ENCODE measurements around the gene PDGFA. TPM values are rescaled to one million over a fixed set of nuclear protein-coding genes. Genes with fewer than 3 reads are reported as not detected.

Gene PDGFA
- total RNA-seq, 5 donors from 2014 or later (not counting 1 experiment from before 2014, with no cell fraction given), result 0.58 to 0.85 (median 0.74) TPM; not detected in 1

GRCh38 chr7:491958-492713, 27.5 kb downstream of the PDGFA start:
- ChIA-PET POLR2A (no interaction called here), CTCF (no interaction called here)
- Histone ChIP-seq H3K4me1 (ENCODE audit: control insufficient read depth in 1 of 2, extremely low read depth in 1 of 2, insufficient read depth in 2 of 2, low read length in 2 of 2) (no peaks in the 10 kb centered on the region), H3K27ac (ENCODE audit: low read length) (no peak overlapping the region), H3K36me3 (ENCODE audit: control insufficient read depth in 2 of 2, extremely low read depth in 1 of 2, insufficient read depth in 1 of 2, low read length in 1 of 2) (no peaks in the 10 kb centered on the region), H3K27me3 (replicated peaks in 1 of 2; ENCODE audit: control insufficient read depth in 2 of 2, extremely low read depth in 1 of 2, insufficient read depth in 2 of 2, low read length in 1 of 2) (peaks cover 0 to 18% of the 10 kb centered on the region in 2 experiments), H3K4me3 (ENCODE audit: control insufficient read depth in 1 of 2, extremely low read depth in 1 of 2, low read length in 1 of 2) (no peak overlapping the region), H3K9me3 (no peaks in the 10 kb centered on the region)
- Mint-ChIP-seq H3K27ac (no peak overlapping the region), H3K27me3 (no peaks in the 10 kb centered on the region), H3K4me1 (no peaks in the 10 kb centered on the region), H3K4me3 (no peak overlapping the region), H3K36me3 (no peaks in the 10 kb centered on the region), H3K9me3 (no peaks in the 10 kb centered on the region)
- no peak for DNase-seq
- 87% methylated on average over 13 of the region's 15 CpGs for WGBS (ENCODE audit: insufficient coverage)
- ATAC-seq (replicated peaks in 1 of 4), result no peak

- H3K27me3 Mint-ChIP-seq, result peaks cover 0 to 3% of the 10 kb centered on the region in 2 donors
- H3K9me3 Mint-ChIP-seq, result no peaks in the 10 kb centered on the region
- 82% methylated on average over 20 of the region's 22 CpGs for WGBS (ENCODE audit: insufficient coverage)
- ChIA-PET CTCF (no interaction called here), POLR2A (no interaction called here)
- Histone ChIP-seq H3K9me3 (no peaks in the 10 kb centered on the region), H3K27ac (ENCODE audit: low read length) (no peak overlapping the region), H3K4me3 (ENCODE audit: control insufficient read depth in 1 of 2, extremely low read depth in 1 of 2, low read length in 1 of 2) (no peak overlapping the region), H3K4me1 (ENCODE audit: control insufficient read depth in 1 of 2, extremely low read depth in 1 of 2, insufficient read depth in 2 of 2, low read length in 2 of 2) (no peaks in the 10 kb centered on the region), H3K27me3 (replicated peaks in 1 of 2; ENCODE audit: control insufficient read depth in 2 of 2, extremely low read depth in 1 of 2, insufficient read depth in 2 of 2, low read length in 1 of 2) (peaks cover 0 to 18% of the 10 kb centered on the region in 2 experiments), H3K36me3 (ENCODE audit: control insufficient read depth in 2 of 2, extremely low read depth in 1 of 2, insufficient read depth in 1 of 2, low read length in 1 of 2) (no peaks in the 10 kb centered on the region)
- H3K36me3 Mint-ChIP-seq, result no peaks in the 10 kb centered on the region
- DNase-seq, result no peak
- H3K4me1 Mint-ChIP-seq, result no peaks in the 10 kb centered on the region
- ATAC-seq (replicated peaks in 1 of 4), result no peak
- no peak overlapping the region for H3K4me3 Mint-ChIP-seq
- H3K27ac Mint-ChIP-seq, result no peak overlapping the region
Measured at GRCh38 chr7:491292-491957, 28.2 kb downstream of the PDGFA start.

- Histone ChIP-seq H3K27me3 (replicated peaks in 1 of 2; ENCODE audit: control insufficient read depth in 2 of 2, extremely low read depth in 1 of 2, insufficient read depth in 2 of 2, low read length in 1 of 2) (peaks cover 0 to 20% of the 10 kb centered on the region in 2 experiments), H3K36me3 (ENCODE audit: control insufficient read depth in 2 of 2, extremely low read depth in 1 of 2, insufficient read depth in 1 of 2, low read length in 1 of 2) (no peaks in the 10 kb centered on the region), H3K4me3 (ENCODE audit: control insufficient read depth in 1 of 2, extremely low read depth in 1 of 2, low read length in 1 of 2) (no peak overlapping the region), H3K4me1 (ENCODE audit: control insufficient read depth in 1 of 2, extremely low read depth in 1 of 2, insufficient read depth in 2 of 2, low read length in 2 of 2) (no peaks in the 10 kb centered on the region), H3K9me3 (no peaks in the 10 kb centered on the region), H3K27ac (ENCODE audit: low read length) (no peak overlapping the region)
- ChIA-PET CTCF (no interaction called here), POLR2A (no interaction called here)
- Mint-ChIP-seq H3K4me1 (no peaks in the 10 kb centered on the region), H3K36me3 (no peaks in the 10 kb centered on the region), H3K9me3 (no peaks in the 10 kb centered on the region), H3K27ac (no peak overlapping the region), H3K27me3 (peaks cover 2 to 4% of the 10 kb centered on the region in 2 donors), H3K4me3 (no peak overlapping the region)
- whole genome bisulfite sequencing (ENCODE audit: insufficient coverage), result 78% methylated on average over 13 of the region's 18 CpGs
- DNase-seq (no peak), ATAC-seq (replicated peaks in 1 of 4) (no peak)
Measured at GRCh38 chr7:490461-491291, 29.0 kb downstream of the PDGFA start.

DNA sequence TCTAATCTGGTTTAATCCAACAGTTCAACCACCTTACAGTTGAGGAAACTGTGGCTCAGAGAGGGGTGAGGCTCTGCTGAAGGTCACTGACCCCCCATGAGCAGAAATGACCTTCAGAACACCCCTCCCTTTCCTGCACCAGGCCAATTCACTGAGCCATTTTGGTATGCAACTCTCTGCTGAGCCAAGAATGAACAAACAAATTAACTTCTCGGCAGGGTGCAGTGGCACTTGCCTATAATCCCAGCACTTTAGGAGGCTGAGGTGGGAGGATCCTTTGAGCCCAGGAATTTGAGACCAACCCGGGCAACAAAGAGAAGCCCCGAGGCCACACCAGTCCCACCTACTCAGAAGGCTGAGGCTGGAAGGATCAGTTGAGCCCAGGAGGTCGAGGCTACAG, 29.8 kb downstream of the PDGFA start:
- Mint-ChIP-seq H3K36me3 (no peaks in the 10 kb centered on the region), H3K4me1 (no peaks in the 10 kb centered on the region), H3K4me3 (no peak overlapping the region), H3K27ac (no peak overlapping the region), H3K9me3 (no peaks in the 10 kb centered on the region), H3K27me3 (peaks cover 2 to 4% of the 10 kb centered on the region in 2 donors)
- Histone ChIP-seq H3K27ac (ENCODE audit: low read length) (no peak overlapping the region), H3K9me3 (no peaks in the 10 kb centered on the region), H3K36me3 (ENCODE audit: control insufficient read depth in 2 of 2, extremely low read depth in 1 of 2, insufficient read depth in 1 of 2, low read length in 1 of 2) (no peaks in the 10 kb centered on the region), H3K4me3 (ENCODE audit: control insufficient read depth in 1 of 2, extremely low read depth in 1 of 2, low read length in 1 of 2) (no peak overlapping the region), H3K27me3 (replicated peaks in 1 of 2; ENCODE audit: control insufficient read depth in 2 of 2, extremely low read depth in 1 of 2, insufficient read depth in 2 of 2, low read length in 1 of 2) (peaks cover 0 to 26% of the 10 kb centered on the region in 2 experiments), H3K4me1 (ENCODE audit: control insufficient read depth in 1 of 2, extremely low read depth in 1 of 2, insufficient read depth in 2 of 2, low read length in 2 of 2) (no peaks in the 10 kb centered on the region)
- POLR2A ChIA-PET, result no interaction called here
- no peak for ATAC-seq (replicated peaks in 1 of 4)
- no peak for DNase-seq
- CTCF ChIA-PET, result no interaction called here
- WGBS (ENCODE audit: insufficient coverage), result 40% methylated on average over 2 of the region's 4 CpGs

- H3K36me3 Mint-ChIP-seq, result no peaks in the 10 kb centered on the region
- no peaks in the 10 kb centered on the region for H3K9me3 ChIP-seq
- H3K4me3 ChIP-seq (ENCODE audit: control insufficient read depth in 1 of 2, extremely low read depth in 1 of 2, low read length in 1 of 2), result no peak overlapping the region
- no peaks in the 10 kb centered on the region for H3K4me1 ChIP-seq (ENCODE audit: control insufficient read depth in 1 of 2, extremely low read depth in 1 of 2, insufficient read depth in 2 of 2, low read length in 2 of 2)
- peaks cover 0 to 13% (median 0%) of the 10 kb centered on the region in 3 donors for H3K9me3 Mint-ChIP-seq
- H3K4me3 Mint-ChIP-seq, result no peak overlapping the region
- H3K27me3 ChIP-seq (replicated peaks in 1 of 2; ENCODE audit: control insufficient read depth in 2 of 2, extremely low read depth in 1 of 2, insufficient read depth in 2 of 2, low read length in 1 of 2), result peaks cover 0 to 29% of the 10 kb centered on the region in 2 experiments
- no peak overlapping the region for H3K27ac ChIP-seq (ENCODE audit: low read length)
- no peaks in the 10 kb centered on the region for H3K36me3 ChIP-seq (ENCODE audit: control insufficient read depth in 2 of 2, extremely low read depth in 1 of 2, insufficient read depth in 1 of 2, low read length in 1 of 2)
- ATAC-seq (replicated peaks in 1 of 4) (no peak), DNase-seq (no peak)
- POLR2A ChIA-PET, result no interaction called here
- 95% methylated on average over 13 of the region's 16 CpGs for WGBS (ENCODE audit: insufficient coverage)
- no peak overlapping the region for H3K27ac Mint-ChIP-seq
- H3K4me1 Mint-ChIP-seq, result no peaks in the 10 kb centered on the region
- H3K27me3 Mint-ChIP-seq, result peaks cover 5 to 14% of the 10 kb centered on the region in 2 donors
- CTCF ChIA-PET, result no interaction called here
Measured at GRCh38 chr7:486216-486743, 33.4 kb downstream of the PDGFA start.
